A549 (cell line): ENCODE measurements around the gene CA12. TPM values are rescaled to one million over a fixed set of nuclear protein-coding genes. Genes with fewer than 3 reads are reported as not detected.

Experiments
- ATAC-seq, 2 experiments: fragments of 200-7000 bp in 1 of 2; fragments of >200 bp in 1 of 2; cut with Nextera tagmentation in 1 of 2; cut with Tn5 transposase in 1 of 2; 3 replicates each; pipeline versions ENCODE4 v1.8.0 to v1.9.1; 2018 to 2020; ENCODE audit warnings: mild to moderate bottlenecking in 1 of 2, moderate library complexity in 1 of 2
- CTCF ChIA-PET: fragments of 300-600 bp; sonication (Branson Sonifier 250); formaldehyde crosslinking; extraction: SDS; loops from one replicate; lab custom pipeline; 2021; ENCODE audit warnings: antibody characterized with exemption, inconsistent platforms; lab: Yijun Ruan, JAX
- POLR2A ChIA-PET: fragments of 350-600 bp; formaldehyde crosslinking; extraction: SDS; loops from one replicate; lab custom pipeline; 2021; ENCODE audit warnings: antibody characterized with exemption, inconsistent platforms; lab: Yijun Ruan, JAX
- DNase-seq, 2 experiments: peaks; one replicate each; pipeline versions ENCODE4 v3.0.0 to v3.0.0-alpha.2; 2011 to 2016; ENCODE audit warnings: low read depth in 1 of 2, low spot score in 1 of 2
- FAIRE-seq: peaks from 2 replicates; lab custom pipeline; 2011; peaks lifted over from hg19 to GRCh38; lab: Jason Lieb, UNC
- H3K27ac ChIP-seq, 2 experiments: fragments of >200 bp; sonication (Bioruptor Twin); formaldehyde crosslinking; 3 replicates each; pipeline ENCODE4 v1.5.1; 2016 to 2017
- H3K4me1 ChIP-seq: fragments of >200 bp; sonication (Bioruptor Twin); formaldehyde crosslinking; 3 replicates; pipeline ENCODE4 v1.6.1; 2016
- H3K4me2 ChIP-seq: fragments of >200 bp; sonication (Bioruptor Twin); formaldehyde crosslinking; 3 replicates; pipeline ENCODE4 v1.6.1; 2016
- H3K4me3 ChIP-seq: fragments of >200 bp; sonication (Bioruptor Twin); formaldehyde crosslinking; 3 replicates; pipeline ENCODE4 v1.5.1; 2016
- H3K9me3 ChIP-seq: fragments of >200 bp; sonication (Bioruptor Twin); formaldehyde crosslinking; 3 replicates; pipeline ENCODE4 v1.6.1; 2016
- BCL3 ChIP-seq: fragments of >200 bp; sonication (Bioruptor Twin); formaldehyde crosslinking; IDR thresholded peaks from 3 replicates; pipeline ENCODE4 v1.6.1; 2016
- ELK1 ChIP-seq: fragments of 150-350 bp; IDR thresholded peaks from 2 replicates; pipeline ENCODE4 v1.6.1; 2014; ENCODE audit warnings: low read depth, mild to moderate bottlenecking, low read length
- EP300 ChIP-seq, 2 experiments: fragments of >200 bp; sonication (Bioruptor Twin); formaldehyde crosslinking; IDR thresholded peaks; 2 replicates in 1 of 2; 3 replicates in 1 of 2; pipeline ENCODE4 v1.6.1; 2016 to 2017
- FOSB ChIP-seq: fragments of 250-450 bp; sonication (Bioruptor Pico); IDR thresholded peaks from 2 replicates; pipeline ENCODE4 v1.5.0; 2020; ENCODE audit warnings: mild to moderate bottlenecking, moderate library complexity
- HDAC2 ChIP-seq: fragments of 200-600 bp; sonication (generic); IDR thresholded peaks from 2 replicates; pipeline ENCODE4 v1.6.1; 2016
- HES2 ChIP-seq: fragments of >200 bp; sonication (Bioruptor Twin); formaldehyde crosslinking; IDR thresholded peaks from 2 replicates; pipeline ENCODE4 v1.6.1; 2016
- HOXB13 ChIP-seq: fragments of 250-450 bp; sonication (Bioruptor Pico); IDR thresholded peaks from 2 replicates; pipeline ENCODE4 v1.5.0; 2020; ENCODE audit warnings: low read depth, mild to moderate bottlenecking, moderate library complexity
- JUNB ChIP-seq: fragments of >200 bp; sonication (Bioruptor Twin); formaldehyde crosslinking; IDR thresholded peaks from 2 replicates; pipeline ENCODE4 v1.6.1; 2016
- MAX ChIP-seq: IDR thresholded peaks from 2 replicates; pipeline ENCODE4 v1.6.1; 2012
- MAZ ChIP-seq: fragments of 150-350 bp; IDR thresholded peaks from 2 replicates; pipeline ENCODE4 v1.6.1; 2014; ENCODE audit warnings: antibody characterized with exemption, low read depth, low read length, borderline replicate concordance
- NFE2L2 ChIP-seq: fragments of 150-350 bp; conservative IDR thresholded peaks from 2 replicates; pipeline ENCODE4 v1.6.1; 2014; ENCODE audit warnings: low read length
- NPAS2 ChIP-seq: fragments of 250-450 bp; sonication (Bioruptor Pico); IDR thresholded peaks from 2 replicates; pipeline ENCODE4 v1.8.0; 2022; ENCODE audit warnings: mild to moderate bottlenecking, moderate library complexity, borderline replicate concordance
- PHF8 ChIP-seq: fragments of 200-600 bp; sonication (generic); IDR thresholded peaks from 2 replicates; pipeline ENCODE4 v1.6.1; 2016; ENCODE audit warnings: low read depth, mild to moderate bottlenecking, antibody characterized with exemption, moderate library complexity, borderline replicate concordance
- REST ChIP-seq: fragments of 200-600 bp; sonication (generic); IDR thresholded peaks from 2 replicates; pipeline ENCODE4 v1.6.1; 2016; ENCODE audit warnings: antibody characterized with exemption, mild to moderate bottlenecking, moderate library complexity
- RFX5 ChIP-seq: fragments of 450-650 bp; IDR thresholded peaks from 2 replicates; pipeline ENCODE4 v1.7.1; 2014; ENCODE audit warnings: antibody characterized with exemption, mild to moderate bottlenecking, moderate library complexity
- SREBF2 ChIP-seq: fragments of 450-650 bp; IDR thresholded peaks from 2 replicates; pipeline ENCODE4 v1.6.1; 2014; ENCODE audit warnings: mild to moderate bottlenecking, moderate library complexity
- ZC3H11A ChIP-seq: fragments of 450-650 bp; IDR thresholded peaks from 2 replicates; pipeline ENCODE4 v1.6.1; 2014; ENCODE audit warnings: antibody characterized with exemption, mild to moderate bottlenecking
- ZSCAN20 ChIP-seq: fragments of 250-450 bp; sonication (Bioruptor Pico); IDR thresholded peaks from 2 replicates; pipeline ENCODE4 v1.8.0; 2022; ENCODE audit warnings: mild to moderate bottlenecking, moderate library complexity
- WGBS: methylation state at CpG from one replicate; pipeline ENCODE4 v1.1.6; 2017; ENCODE audit errors: missing lambda C conversion rate; 5-methylcytosine and 5-hydroxymethylcytosine counted together
- polyA plus RNA-seq, 4 experiments: library from polyadenylated mRNA; depleted of rRNA in 3 of 4; stranded (reverse); fragments of >200 nt; fragmentation: RNase III in 1 of 4; extraction: RNeasy Plus Mini Kit Qiagen cat#74134 plus additional on column Dnase treatment in 1 of 4; gene quantifications; 2 replicates in 3 of 4; 3 replicates in 1 of 4; pipeline ENCODE4 v1.2.3, GENCODE V29; 2011 to 2017

CA12 gene
- polyA plus RNA-seq, 2 of the 4 experiments (the other 2 are of a cell fraction): 129 to 323 TPM

- CTCF ChIA-PET: interaction anchor here (1.1 to 1.9 kb wide), 4 partner anchors 13 to 92 kb away, joined by 3 to 8 read pairs (median 4); no protein-coding TSS in a partner anchor
- TF ChIP-seq RFX5 (no peak), BCL3 (no peak), ZC3H11A (no peak), SREBF2 (no peak), HDAC2 (no peak), FOSB (CRISPR knock-in tag) (no peak)
- WGBS: 91% methylated on average over 1 of the region's 1 CpG
- Histone ChIP-seq H3K4me2 (no peak overlapping the region), H3K27ac (no peak overlapping the region), H3K4me3 (no peak overlapping the region), H3K4me1 (no peaks in the 10 kb centered on the region), H3K9me3 (no peaks in the 10 kb centered on the region)
- no peak for ATAC-seq
- POLR2A ChIA-PET: interaction anchor here (0.6 kb wide), 1 partner anchor 192 kb away, joined by 3 read pairs; the partner anchor contains the start of gene USP3
- DNase-seq: no peak
- FAIRE-seq: no peak
Measured at GRCh38 chr15:63312286-63312685, 69.4 kb downstream of the CA12 start.

GRCh38 chr15:63310646-63311045 lies 71.0 kb downstream of the CA12 start:
- no peak for ATAC-seq
- ChIA-PET CTCF (interaction anchor here (1.0 to 1.1 kb wide), 2 partner anchors 8 to 18 kb away, joined by 3 to 4 read pairs; no protein-coding TSS in a partner anchor), POLR2A (no interaction called here)
- no peaks in the 10 kb centered on the region for H3K4me1 ChIP-seq
- H3K4me3 ChIP-seq: no peak overlapping the region
- 89% methylated on average over 3 of the region's 3 CpGs for WGBS
- H3K27ac ChIP-seq: no peak overlapping the region
- H3K9me3 ChIP-seq: no peaks in the 10 kb centered on the region
- TF ChIP-seq REST (no peak), NFE2L2 (no peak), HOXB13 (CRISPR knock-in tag) (no peak), PHF8 (no peak), HES2 (no peak), SREBF2 (no peak), MAZ (no peak), MAX (no peak), EP300 (IDR thresholded peaks at IDR 0.05) (no peak), JUNB (no peak), NPAS2 (CRISPR knock-in tag) (no peak)
- FAIRE-seq: peak; percentile 43
- DNase-seq: no peak
- H3K4me2 ChIP-seq: no peak overlapping the region

- ChIA-PET POLR2A (no interaction called here), CTCF (interaction anchor here (1.3 to 7.6 kb wide), 3 partner anchors 11 to 94 kb away, joined by 4 to 51 read pairs (median 7); no protein-coding TSS in a partner anchor)
- FAIRE-seq: no peak
- no peak for DNase-seq
- H3K4me2 ChIP-seq: no peak overlapping the region
- no peak overlapping the region for H3K4me3 ChIP-seq
- H3K9me3 ChIP-seq: no peaks in the 10 kb centered on the region
- ATAC-seq: no peak
- TF ChIP-seq ZSCAN20 (no peak), EP300 (IDR thresholded peaks at IDR 0.05) (no peak), ELK1 (no peak)
- TF ChIP-seq, all 56 proteins: peak for 0
- no peak overlapping the region for H3K27ac ChIP-seq
- H3K4me1 ChIP-seq: no peaks in the 10 kb centered on the region
- 88% methylated on average over 2 of the region's 2 CpGs for WGBS
Measured at GRCh38 chr15:63308947-63309346, 72.7 kb downstream of the CA12 start.
